OCI-LY3 (cell line): ENCODE results near the gene TPPP2.

Experiments used
- H2AFZ ChIP-seq: fragments of 200-600, 300-600 bp; shearing (Covaris generic); 2 replicates; pipeline ENCODE4 v1.6.0; 2014; ENCODE audit warnings: antibody characterized with exemption, low read depth, low read length
- H3K27ac ChIP-seq: fragments of 200-600, 300-600 bp; sonication (generic); 2 replicates; pipeline ENCODE4 v1.5.1; 2014; ENCODE audit warnings: mild to moderate bottlenecking, low read length, moderate library complexity, mixed read lengths
- H3K27me3 ChIP-seq: fragments of 200-600, 300-600 bp; sonication (generic); 2 replicates; pipeline ENCODE4 v1.6.1; 2014; ENCODE audit warnings: low read depth, low read length, mixed read lengths
- H3K36me3 ChIP-seq: fragments of 200-600, 300-600 bp; sonication (generic); replicated peaks from 2 replicates; pipeline ENCODE3; 2014; ENCODE audit warnings: low read depth, low read length, mixed read lengths
- H3K4me1 ChIP-seq: fragments of 300-600, 200-600 bp; sonication (generic); 2 replicates; pipeline ENCODE4 v1.6.1; 2014; ENCODE audit warnings: low read length, mixed read lengths
- H3K4me2 ChIP-seq: fragments of 200-600, 300-600 bp; sonication (generic); 2 replicates; pipeline ENCODE4 v1.6.1; 2014; ENCODE audit warnings: low read length, mixed read lengths
- H3K4me3 ChIP-seq: fragments of 300-600, 200-600 bp; sonication (generic); 2 replicates; pipeline ENCODE4 v1.5.1; 2014; ENCODE audit warnings: antibody characterized with exemption, mild to moderate bottlenecking, low read length, moderate library complexity
- H3K79me2 ChIP-seq: fragments of 300-600, 200-600 bp; shearing (Covaris generic); 2 replicates; pipeline ENCODE4 v1.6.1; 2014; ENCODE audit warnings: mild to moderate bottlenecking, low read length, mixed read lengths
- H3K9ac ChIP-seq: fragments of 300-600, 200-600 bp; shearing (Covaris generic); 2 replicates; pipeline ENCODE4 v1.6.0; 2014; ENCODE audit warnings: mild to moderate bottlenecking, low read length, moderate library complexity
- H3K9me3 ChIP-seq: fragments of 200-600, 300-600 bp; shearing (Covaris generic); 2 replicates; pipeline ENCODE4 v1.6.1; 2014; ENCODE audit warnings: low read length, mixed read lengths; ENCODE audit not compliant: insufficient read depth
- H4K20me1 ChIP-seq: fragments of 200-600, 300-600 bp; sonication (generic); 2 replicates; pipeline ENCODE4 v1.6.1; 2016; ENCODE audit warnings: low read length, mixed read lengths; ENCODE audit not compliant: insufficient read depth
- CTCF ChIP-seq: fragments of 200-600, 300-600 bp; sonication (generic); IDR thresholded peaks from 2 replicates; pipeline ENCODE4 v1.5.1; 2014; ENCODE audit warnings: antibody characterized with exemption, low read length, low read depth
- EZH2phosphoT487 ChIP-seq: fragments of 200-600 bp; shearing (Covaris generic); IDR thresholded peaks from 2 replicates; pipeline ENCODE4 v1.6.1; 2018; ENCODE audit warnings: antibody characterized with exemption, mixed run types, low read depth

Gene TPPP2

DNA sequence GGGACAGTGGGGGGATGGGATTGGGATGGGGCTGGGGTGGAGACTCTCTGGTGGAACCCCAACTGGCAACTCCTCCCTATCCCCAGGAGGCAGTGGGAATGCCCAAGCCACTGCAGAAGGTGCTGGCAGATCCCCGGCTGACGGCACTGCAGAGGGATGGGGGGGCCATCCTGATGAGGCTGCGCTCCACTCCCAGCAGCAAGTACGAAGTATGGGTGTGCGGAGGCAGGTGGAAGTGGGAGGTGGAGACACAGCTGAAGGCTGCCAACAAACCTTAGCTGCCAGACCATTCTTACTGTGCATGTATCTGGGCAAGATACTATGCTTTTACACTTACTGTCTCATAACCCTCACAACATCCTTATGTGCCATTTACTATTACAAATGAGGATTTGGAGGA, 48.3 kb downstream of the TPPP2 start:
- peaks cover 22% of the 10 kb centered on the region for H3K36me3 ChIP-seq
- no peak overlapping the region for H3K4me3 ChIP-seq
- no peak overlapping the region for H2AFZ ChIP-seq

DNA sequence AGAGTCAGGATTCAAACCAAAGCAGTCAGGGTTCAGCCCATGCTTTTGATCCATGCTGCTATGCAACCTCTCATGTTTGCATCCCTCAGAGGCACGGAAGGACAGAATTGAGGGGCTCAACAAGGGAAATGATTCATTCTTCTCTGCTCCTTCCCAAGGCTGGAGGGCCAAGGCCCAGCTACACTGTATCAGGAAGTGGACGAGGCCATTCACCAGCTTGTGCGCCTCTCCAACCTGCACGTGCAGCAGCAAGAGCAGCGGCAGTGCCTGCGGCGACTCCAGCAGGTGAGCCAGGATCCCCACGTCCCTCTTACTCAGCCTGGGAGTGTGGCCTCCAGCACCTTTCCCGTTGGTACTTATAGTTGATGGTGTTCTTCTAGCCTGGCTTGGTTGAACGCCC, 48.7 kb downstream of the TPPP2 start:
- TF ChIP-seq EZH2phosphoT487: no peak
- no peak for TF ChIP-seq CTCF
- Histone ChIP-seq H3K9me3 (no peaks in the 10 kb centered on the region), H3K4me1 (peaks cover 8% of the 10 kb centered on the region), H3K4me2 (no peak overlapping the region), H3K9ac (no peak overlapping the region), H3K79me2 (no peaks in the 10 kb centered on the region), H3K36me3 (peaks cover 22% of the 10 kb centered on the region), H4K20me1 (no peaks in the 10 kb centered on the region), H3K4me3 (no peak overlapping the region), H3K27ac (no peak overlapping the region), H3K27me3 (no peaks in the 10 kb centered on the region), H2AFZ (no peak overlapping the region)

More for the DNA sequence above, 48.3 kb downstream of the TPPP2 start:
- Histone ChIP-seq H3K27me3 (no peaks in the 10 kb centered on the region), H3K9ac (no peak overlapping the region), H3K4me1 (peaks cover 8% of the 10 kb centered on the region), H4K20me1 (no peaks in the 10 kb centered on the region), H3K27ac (no peak overlapping the region), H3K4me2 (no peak overlapping the region), H3K9me3 (no peaks in the 10 kb centered on the region), H3K79me2 (no peaks in the 10 kb centered on the region)
- TF ChIP-seq CTCF (no peak), EZH2phosphoT487 (no peak)

DNA sequence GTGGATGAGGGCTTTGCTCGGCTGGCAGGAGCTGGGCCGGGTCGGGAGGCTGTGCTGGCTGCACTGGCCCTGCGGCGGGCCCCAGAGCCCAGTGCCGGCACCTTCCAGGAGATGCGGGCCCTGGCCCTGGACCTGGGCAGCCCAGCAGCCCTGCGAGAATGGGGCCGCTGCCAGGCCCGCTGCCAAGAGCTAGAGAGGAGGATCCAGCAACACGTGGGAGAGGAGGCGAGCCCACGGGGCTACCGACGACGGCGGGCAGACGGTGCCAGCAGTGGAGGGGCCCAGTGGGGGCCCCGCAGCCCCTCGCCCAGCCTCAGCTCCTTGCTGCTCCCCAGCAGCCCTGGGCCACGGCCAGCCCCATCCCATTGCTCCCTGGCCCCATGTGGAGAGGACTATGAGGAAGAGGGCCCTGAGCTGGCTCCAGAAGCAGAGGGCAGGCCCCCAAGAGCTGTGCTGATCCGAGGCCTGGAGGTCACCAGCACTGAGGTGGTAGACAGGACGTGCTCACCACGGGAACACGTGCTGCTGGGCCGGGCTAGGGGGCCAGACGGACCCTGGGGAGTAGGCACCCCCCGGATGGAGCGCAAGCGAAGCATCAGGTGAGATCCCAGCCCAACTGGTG, 51.6 kb downstream of the TPPP2 start:
- no peak overlapping the region for H3K27ac ChIP-seq
- H3K36me3 ChIP-seq: peaks cover 29% of the 10 kb centered on the region
- H2AFZ ChIP-seq: no peak overlapping the region
- TF ChIP-seq CTCF: no peak
- TF ChIP-seq EZH2phosphoT487: no peak
- H3K9me3 ChIP-seq: no peaks in the 10 kb centered on the region
- no peaks in the 10 kb centered on the region for H3K27me3 ChIP-seq
- H4K20me1 ChIP-seq: no peaks in the 10 kb centered on the region
- no peak overlapping the region for H3K4me2 ChIP-seq
- no peak overlapping the region for H3K4me3 ChIP-seq
- H3K9ac ChIP-seq: no peak overlapping the region
- H3K4me1 ChIP-seq: peaks cover 8% of the 10 kb centered on the region
- no peaks in the 10 kb centered on the region for H3K79me2 ChIP-seq
